ENCODE measurements around the gene NPSR1.

DNA sequence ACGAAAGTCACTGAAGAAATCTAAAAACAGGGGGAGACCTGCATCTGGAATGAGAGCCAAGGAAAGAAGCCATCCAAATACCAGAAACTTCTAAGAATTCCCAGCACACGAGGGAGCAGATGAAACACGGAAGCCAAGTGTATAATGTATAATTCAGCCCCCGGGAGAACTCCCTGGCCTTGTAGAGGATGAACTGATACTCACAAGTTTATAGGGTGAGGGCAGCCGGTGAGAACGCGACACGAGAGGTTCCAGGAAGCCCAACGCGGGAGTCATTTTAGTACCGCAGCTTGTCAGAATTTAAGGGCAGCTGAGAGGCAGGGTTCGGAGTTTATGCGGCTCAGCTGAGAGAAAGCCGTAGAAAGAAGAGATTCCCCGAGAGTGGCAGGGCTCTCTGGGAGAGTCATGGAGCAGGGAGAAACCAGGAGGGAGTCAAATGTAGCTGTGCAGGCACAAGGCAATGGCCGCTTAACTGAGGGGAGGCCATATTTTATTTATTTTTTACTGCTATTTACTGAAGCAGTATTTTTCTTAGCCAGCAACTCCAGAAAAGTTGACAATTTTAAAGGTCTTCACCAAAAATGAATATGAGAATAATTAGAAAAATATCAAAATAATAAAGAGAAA lies 164.0 kb downstream of the NPSR1 start:
- TF ChIP-seq, protein P1, sequence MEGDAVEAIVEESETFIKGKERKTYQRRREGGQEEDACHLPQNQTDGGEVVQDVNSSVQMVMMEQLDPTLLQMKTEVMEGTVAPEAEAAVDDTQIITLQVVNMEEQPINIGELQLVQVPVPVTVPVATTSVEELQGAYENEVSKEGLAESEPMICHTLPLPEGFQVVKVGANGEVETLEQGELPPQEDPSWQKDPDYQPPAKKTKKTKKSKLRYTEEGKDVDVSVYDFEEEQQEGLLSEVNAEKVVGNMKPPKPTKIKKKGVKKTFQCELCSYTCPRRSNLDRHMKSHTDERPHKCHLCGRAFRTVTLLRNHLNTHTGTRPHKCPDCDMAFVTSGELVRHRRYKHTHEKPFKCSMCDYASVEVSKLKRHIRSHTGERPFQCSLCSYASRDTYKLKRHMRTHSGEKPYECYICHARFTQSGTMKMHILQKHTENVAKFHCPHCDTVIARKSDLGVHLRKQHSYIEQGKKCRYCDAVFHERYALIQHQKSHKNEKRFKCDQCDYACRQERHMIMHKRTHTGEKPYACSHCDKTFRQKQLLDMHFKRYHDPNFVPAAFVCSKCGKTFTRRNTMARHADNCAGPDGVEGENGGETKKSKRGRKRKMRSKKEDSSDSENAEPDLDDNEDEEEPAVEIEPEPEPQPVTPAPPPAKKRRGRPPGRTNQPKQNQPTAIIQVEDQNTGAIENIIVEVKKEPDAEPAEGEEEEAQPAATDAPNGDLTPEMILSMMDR (IDR thresholded peaks at IDR 0.05), result no peak
- no peak for TF ChIP-seq POLR2A (IDR thresholded peaks at IDR 0.05)

All from heart left ventricle (tissue), 13 donors.